CD14-positive monocyte (primary cell): ENCODE results near the gene CD79B. TPM values are rescaled to one million over a fixed set of nuclear protein-coding genes. Genes with fewer than 3 reads are reported as not detected.
"Not testable (repeated sequence)": the region's sequence is repeated elsewhere in the genome, so short reads cannot be mapped to it uniquely, and the experiment has no call there.

Experiments used
- DNase-seq, 3 donors: peaks; one replicate each; pipeline ENCODE4 v3.0.0-alpha.2; 2011 to 2022
- H2AFZ ChIP-seq: 2 replicates; pipeline ENCODE4 v1.6.0; 2012; ENCODE audit warnings: mild to moderate bottlenecking, low read depth, low read length, inconsistent platforms; ENCODE audit not compliant: insufficient read depth, poor library complexity, severe bottlenecking
- H3K27ac ChIP-seq, 2 donors: 1 replicate in 1 of 2; 2 replicates in 1 of 2; pipeline ENCODE4 v1.5.1; 2012 to 2013; ENCODE audit warnings: low read length in 2 of 2, control low read depth in 1 of 2, inconsistent platforms in 1 of 2, low read depth in 1 of 2, mild to moderate bottlenecking in 1 of 2
- H3K27me3 ChIP-seq, 2 donors: one replicate each; pipeline versions ENCODE4 v1.6.0 to v1.6.1; 2011 to 2013; ENCODE audit warnings: low read length in 2 of 2; ENCODE audit not compliant: control insufficient read depth in 2 of 2, insufficient read depth in 2 of 2
- H3K36me3 ChIP-seq, 2 donors: replicated peaks in 1 of 2; 1 replicate in 1 of 2; 2 replicates in 1 of 2; pipeline versions ENCODE4 v1.5.1 to v1.6.1; 2012 to 2013; ENCODE audit warnings: low read length in 2 of 2, control low read depth in 1 of 2, inconsistent platforms in 1 of 2, mild to moderate bottlenecking in 1 of 2; ENCODE audit not compliant: insufficient read depth in 2 of 2, control insufficient read depth in 1 of 2
- H3K4me1 ChIP-seq, 2 donors: 1 replicate in 1 of 2; 2 replicates in 1 of 2; pipeline versions ENCODE4 v1.5.1 to v1.6.1; 2012 to 2013; ENCODE audit warnings: low read length in 2 of 2, control low read depth in 1 of 2, inconsistent platforms in 1 of 2, mild to moderate bottlenecking in 1 of 2, moderate library complexity in 1 of 2; ENCODE audit not compliant: insufficient read depth in 2 of 2, control insufficient read depth in 1 of 2
- H3K4me2 ChIP-seq: replicated peaks from 2 replicates; pipeline ENCODE3; 2012; ENCODE audit warnings: low read length, moderate library complexity, mild to moderate bottlenecking; ENCODE audit not compliant: poor library complexity, severe bottlenecking; ENCODE audit errors: extremely low read depth
- H3K4me3 ChIP-seq, 3 experiments: fragments of 200-600 bp in 1 of 3; sonication (generic) in 1 of 3; replicated peaks in 1 of 3; 1 replicate in 2 of 3; 2 replicates in 1 of 3; pipeline ENCODE4 v1.5.1; 2011 to 2013; ENCODE audit warnings: low read length in 3 of 3, mild to moderate bottlenecking in 3 of 3, control low read depth in 2 of 3, low read depth in 2 of 3, inconsistent platforms in 1 of 3, moderate library complexity in 1 of 3
- H3K79me2 ChIP-seq: 2 replicates; pipeline ENCODE4 v1.6.0; 2012; ENCODE audit warnings: mild to moderate bottlenecking, control low read depth, inconsistent platforms, low read length, moderate library complexity; ENCODE audit not compliant: insufficient read depth
- H3K9ac ChIP-seq: 2 replicates; pipeline ENCODE4 v1.6.0; 2017; ENCODE audit warnings: low read length, mild to moderate bottlenecking; ENCODE audit not compliant: insufficient read depth, poor library complexity, severe bottlenecking
- H3K9me3 ChIP-seq, 2 donors: replicated peaks in 1 of 2; 1 replicate in 1 of 2; 2 replicates in 1 of 2; pipeline versions ENCODE4 v1.5.1 to v1.6.1; 2012 to 2013; ENCODE audit warnings: low read length in 2 of 2, control low read depth in 1 of 2; ENCODE audit not compliant: control insufficient read depth in 1 of 2, insufficient read depth in 1 of 2
- H4K20me1 ChIP-seq: 2 replicates; pipeline ENCODE4 v1.6.0; 2012; ENCODE audit warnings: mild to moderate bottlenecking, low read length, control low read depth, moderate library complexity; ENCODE audit not compliant: insufficient read depth
- H3K27ac Mint-ChIP-seq, 7 donors: one replicate each; pipeline ENCODE4 v1.8.0; 2020; ENCODE audit warnings: mild to moderate bottlenecking in 7 of 7, mixed read lengths in 7 of 7, moderate library complexity in 6 of 7, inconsistent platforms in 2 of 7
- H3K27me3 Mint-ChIP-seq, 3 donors: one replicate each; pipeline ENCODE4 v1.8.0; 2021 to 2022; ENCODE audit warnings: low read depth in 3 of 3, mild to moderate bottlenecking in 3 of 3, mixed read lengths in 3 of 3, moderate library complexity in 3 of 3, inconsistent platforms in 1 of 3
- H3K36me3 Mint-ChIP-seq, 2 donors: one replicate each; pipeline ENCODE4 v1.8.0; 2020; ENCODE audit warnings: mixed read lengths in 2 of 2, inconsistent platforms in 1 of 2, mild to moderate bottlenecking in 1 of 2
- H3K4me1 Mint-ChIP-seq: one replicate; pipeline ENCODE4 v1.8.0; 2020; ENCODE audit warnings: mild to moderate bottlenecking, mixed read lengths
- H3K4me3 Mint-ChIP-seq, 2 donors: one replicate each; pipeline ENCODE4 v1.8.0; 2020; ENCODE audit warnings: mild to moderate bottlenecking in 2 of 2, mixed read lengths in 2 of 2, moderate library complexity in 1 of 2
- H3K9me3 Mint-ChIP-seq, 7 donors: one replicate each; pipeline ENCODE4 v1.8.0; 2020 to 2022; ENCODE audit warnings: mixed read lengths in 7 of 7, mild to moderate bottlenecking in 6 of 7, moderate library complexity in 6 of 7, inconsistent platforms in 2 of 7
- CTCF ChIP-seq: fragments of 200-600 bp; IDR thresholded peaks from one replicate; pipeline ENCODE4 v1.8.0; 2022; ENCODE audit warnings: antibody characterized with exemption, mild to moderate bottlenecking
- WGBS: methylation state at CpG from one replicate; pipeline ENCODE4 v1.1.5; 2013; ENCODE audit warnings: missing lambda C conversion rate; ENCODE audit not compliant: insufficient coverage; 5-methylcytosine and 5-hydroxymethylcytosine counted together
- intact Hi-C, 2 donors: fragments of 100-400 bp; cut with micrococcal nuclease; formaldehyde crosslinking; loops; one replicate each; pipeline versions ENCODE4 v1.15.0 to v1.15.1; 2023
- polyA plus RNA-seq, 3 donors: library from polyadenylated mRNA; depleted of rRNA in 1 of 3; unstranded in 2 of 3; stranded (reverse) in 1 of 3; fragments of 300-500 nt in 2 of 3; fragments of >200 nt in 1 of 3; fragmentation: Illumina TruSeq in 2 of 3; gene quantifications; 1 replicate in 2 of 3; 2 replicates in 1 of 3; pipeline ENCODE4 v1.2.3, GENCODE V29; 2012 to 2021

Gene CD79B
- polyA plus RNA-seq, 3 donors = 19.6 to 21.8 (median 20.9) TPM

DNA sequence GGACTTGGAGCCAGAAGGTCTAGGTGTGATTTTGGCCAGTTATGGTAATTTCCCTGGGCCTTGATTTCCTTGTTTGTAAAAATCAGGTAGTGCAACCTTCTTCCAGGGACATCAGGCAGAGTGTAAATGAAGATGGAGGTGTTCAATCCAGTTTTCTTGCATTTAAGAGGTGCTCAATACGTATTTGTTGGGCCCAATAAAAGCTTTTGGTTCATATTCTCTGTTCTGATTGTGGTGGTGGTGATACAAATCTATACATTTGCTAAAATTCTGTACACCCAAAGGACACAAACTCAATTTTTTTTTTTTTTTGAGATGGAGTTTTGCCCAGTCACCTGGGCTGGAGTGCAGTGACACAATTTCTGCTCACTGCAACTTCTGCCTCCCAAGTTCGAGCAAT is 6.0 kb downstream of the CD79B start:
- peaks cover 4 to 5% of the 10 kb centered on the region in 2 donors for H3K36me3 Mint-ChIP-seq
- Histone ChIP-seq H3K27me3 (no peaks in the 10 kb centered on the region), H3K4me1 (peaks cover 9 to 13% of the 10 kb centered on the region in 2 donors), H3K9me3 (no peaks in the 10 kb centered on the region), H3K36me3 (peaks cover 0 to 8% of the 10 kb centered on the region in 2 donors), H3K4me3 (no peak overlapping the region), H3K9ac (no peak overlapping the region), H3K27ac (no peak overlapping the region), H3K79me2 (no peaks in the 10 kb centered on the region), H2AFZ (no peak overlapping the region), H4K20me1 (no peaks in the 10 kb centered on the region), H3K4me2 (no peak overlapping the region)
- H3K27ac Mint-ChIP-seq = peak overlapping the region in 1 of 7 donors; percentile 32
- intact Hi-C loops = loop anchor here in 1 of 2 donors (10.0 kb wide), 1 partner anchor 359 kb away; no protein-coding TSS in a partner anchor
- TF ChIP-seq CTCF = no peak
- H3K27me3 Mint-ChIP-seq = peaks cover 3 to 5% (median 3%) of the 10 kb centered on the region in 3 donors
- H3K9me3 Mint-ChIP-seq = no peaks in the 10 kb centered on the region
- peaks cover 18% of the 10 kb centered on the region for H3K4me1 Mint-ChIP-seq
- no peak for DNase-seq
- no peak overlapping the region for H3K4me3 Mint-ChIP-seq
- WGBS = no CpG with 5 or more reads among the region's 2 CpGs

DNA sequence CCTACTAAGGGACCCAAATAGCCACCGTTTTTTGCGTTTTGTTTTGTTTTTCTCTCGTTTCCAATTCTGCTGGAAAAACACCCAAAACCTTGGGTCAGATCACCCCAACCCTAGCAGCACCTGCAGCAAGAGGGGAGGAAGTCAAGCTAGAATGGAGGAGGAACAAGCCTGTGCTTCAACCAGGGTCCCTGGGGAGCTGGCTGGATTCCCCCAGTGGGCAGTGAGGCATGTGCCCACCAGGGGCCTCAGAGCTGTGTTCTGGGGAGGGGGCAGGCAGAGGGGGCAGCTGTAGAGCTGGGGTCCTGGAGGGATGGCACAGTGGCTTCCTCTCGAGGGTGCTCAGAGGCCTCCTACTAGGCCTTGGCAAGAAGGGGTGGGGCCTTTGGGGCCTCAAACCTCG is 6.5 kb downstream of the CD79B start:
- Histone ChIP-seq H3K9ac (no peak overlapping the region), H3K4me2 (no peak overlapping the region), H3K27me3 (no peaks in the 10 kb centered on the region), H3K27ac (no peak overlapping the region), H3K4me1 (peaks cover 3 to 7% of the 10 kb centered on the region in 2 donors), H3K36me3 (peaks cover 0 to 8% of the 10 kb centered on the region in 2 donors), H2AFZ (no peak overlapping the region), H3K79me2 (no peaks in the 10 kb centered on the region), H3K4me3 (no peak overlapping the region), H4K20me1 (no peaks in the 10 kb centered on the region), H3K9me3 (no peaks in the 10 kb centered on the region)
- Mint-ChIP-seq H3K27ac (no peak overlapping the region), H3K4me1 (peaks cover 13% of the 10 kb centered on the region), H3K27me3 (peaks cover 3% of the 10 kb centered on the region in 3 donors), H3K9me3 (no peaks in the 10 kb centered on the region), H3K36me3 (peaks cover 4 to 5% of the 10 kb centered on the region in 2 donors), H3K4me3 (no peak overlapping the region)
- intact Hi-C loops = loop anchor here in 1 of 2 donors (10.0 kb wide), 1 partner anchor 359 kb away; no protein-coding TSS in a partner anchor
- WGBS = 68% methylated on average over 3 of the region's 5 CpGs
- no peak for TF ChIP-seq CTCF
- DNase-seq = no peak

DNA sequence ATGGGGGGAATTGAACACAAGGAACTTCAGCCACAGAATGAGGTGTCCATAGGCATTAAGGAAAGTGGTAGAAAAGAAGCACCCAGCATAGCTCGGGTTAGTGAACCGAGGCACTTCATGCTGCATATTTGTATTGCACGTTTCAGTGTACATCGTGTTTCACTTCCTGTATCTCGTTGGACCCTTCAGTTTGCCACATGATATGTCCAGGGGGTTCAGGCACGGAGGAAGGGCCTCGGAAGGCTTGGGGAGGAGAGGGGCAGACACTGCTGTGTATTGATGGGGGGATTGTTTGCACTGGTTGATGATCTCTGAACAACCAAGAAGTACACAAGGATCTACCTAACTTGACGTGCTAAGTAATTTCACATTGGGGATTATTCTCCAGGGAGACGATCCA is 9.7 kb downstream of the CD79B start:
- not testable (repeated sequence) for H3K36me3 Mint-ChIP-seq, H3K9me3 Mint-ChIP-seq, H3K79me2 ChIP-seq, H3K4me1 ChIP-seq, H3K9me3 ChIP-seq, H4K20me1 ChIP-seq, H3K27me3 Mint-ChIP-seq, H3K27me3 ChIP-seq, H3K4me3 ChIP-seq, H3K4me2 ChIP-seq, H3K27ac ChIP-seq, H3K36me3 ChIP-seq, H3K9ac ChIP-seq, DNase-seq
- H3K4me1 Mint-ChIP-seq = peaks cover 15% of the 10 kb centered on the region
- H3K27ac Mint-ChIP-seq = peak overlapping the region in 2 of 7 donors; percentile 54 to 66
- WGBS = 21% methylated on average over 6 of the region's 9 CpGs
- H2AFZ ChIP-seq = peak overlapping the region; percentile 41
- H3K4me3 Mint-ChIP-seq = peak overlapping the region; percentile 18 to 80
- intact Hi-C loops = loop anchor here in 1 of 2 donors (10.0 kb wide), 1 partner anchor 362 kb away; no protein-coding TSS in a partner anchor
